OCI-LY7 (cell line): ENCODE measurements around the gene AGAP2. TPM values are rescaled to one million over a fixed set of nuclear protein-coding genes. Genes with fewer than 3 reads are reported as not detected.

Experiments
- BruUV-seq: library from RNA; stranded (reverse); fragments of 400-500 nt; replicated peaks from 2 replicates; lab custom pipeline; 2021; lab: Mats Ljungman, UMichigan
- CTCF ChIA-PET: fragments of 300-600 bp; sonication (Branson Sonifier 250); formaldehyde crosslinking; loops from one replicate; lab custom pipeline; 2022; ENCODE audit warnings: antibody characterized with exemption; ENCODE audit not compliant: unreplicated experiment; lab: Charles Lee
- POLR2A ChIA-PET: fragments of 300-600 bp; sonication (Branson Sonifier 250); formaldehyde crosslinking; loops from one replicate; lab custom pipeline; 2022; ENCODE audit warnings: antibody characterized with exemption; lab: Charles Lee
- DNase-seq: peaks from one replicate; pipeline ENCODE4 v3.0.0-alpha.2; 2015; ENCODE audit warnings: low spot score
- H2AFZ ChIP-seq: fragments of 200-600 bp; sonication (generic), shearing (Covaris generic); 2 replicates; pipeline ENCODE4 v1.6.1; 2014; ENCODE audit warnings: mild to moderate bottlenecking, antibody characterized with exemption, low read length, moderate library complexity
- H3K27ac ChIP-seq: fragments of 200-600 bp; sonication (generic); 2 replicates; pipeline ENCODE4 v1.5.1; 2014; ENCODE audit warnings: mixed run types, low read depth, mild to moderate bottlenecking, moderate library complexity, low read length, inconsistent platforms; ENCODE audit not compliant: poor library complexity, severe bottlenecking
- H3K36me3 ChIP-seq: fragments of 200-600 bp; sonication (generic); 2 replicates; pipeline ENCODE4 v1.6.1; 2014; ENCODE audit warnings: mild to moderate bottlenecking, antibody characterized with exemption, low read length, moderate library complexity, mixed read lengths; ENCODE audit not compliant: insufficient read depth
- H3K4me1 ChIP-seq: fragments of 200-600 bp; sonication (generic); 2 replicates; pipeline ENCODE4 v1.5.1; 2014; ENCODE audit warnings: mild to moderate bottlenecking, low read length; ENCODE audit not compliant: insufficient read depth, poor library complexity, severe bottlenecking
- H3K4me2 ChIP-seq: fragments of 200-600 bp; sonication (generic); 2 replicates; pipeline ENCODE4 v1.6.1; 2014; ENCODE audit warnings: mild to moderate bottlenecking, low read length
- H3K4me3 ChIP-seq: fragments of 200-600 bp; sonication (generic); 2 replicates; pipeline ENCODE4 v1.5.1; 2014; ENCODE audit warnings: mild to moderate bottlenecking, low read depth, low read length; ENCODE audit not compliant: poor library complexity, severe bottlenecking
- H3K79me2 ChIP-seq: fragments of 200-600 bp; sonication (generic); 2 replicates; pipeline ENCODE4 v1.6.1; 2016; ENCODE audit warnings: low read depth, mild to moderate bottlenecking, low read length, moderate library complexity, mixed read lengths; ENCODE audit not compliant: insufficient read depth
- H3K9me2 ChIP-seq: fragments of 200-600 bp; sonication (generic); 2 replicates; pipeline ENCODE4 v1.6.1; 2016; ENCODE audit warnings: mild to moderate bottlenecking, low read length, mixed read lengths; ENCODE audit not compliant: insufficient read depth
- H3K9me3 ChIP-seq: fragments of 200-600 bp; sonication (generic); 2 replicates; pipeline ENCODE4 v1.6.1; 2014; ENCODE audit warnings: mild to moderate bottlenecking, mixed run types, low read length, mixed read lengths
- H4K20me1 ChIP-seq: fragments of 200-600 bp; sonication (generic); 2 replicates; pipeline ENCODE4 v1.6.1; 2014; ENCODE audit warnings: mild to moderate bottlenecking, antibody characterized with exemption, low read length, moderate library complexity, mixed read lengths; ENCODE audit not compliant: insufficient read depth
- EZH2phosphoT487 ChIP-seq: fragments of 200-600 bp; sonication (generic); IDR thresholded peaks from 2 replicates; pipeline ENCODE4 v1.6.1; 2018; ENCODE audit warnings: low read depth, borderline replicate concordance, mild to moderate bottlenecking, mixed run types, antibody characterized with exemption, low read length, moderate library complexity, mixed read lengths
- intact Hi-C: fragments of 100-400 bp; cut with micrococcal nuclease; formaldehyde crosslinking; loops from one replicate; pipeline ENCODE4 v1.10.0; 2022; ENCODE audit not compliant: unreplicated experiment
- total RNA-seq, 2 experiments: library from RNA; depleted of rRNA in 1 of 2; stranded (reverse); fragments of >200 nt in 1 of 2; shearing (Covaris generic) in 1 of 2; gene quantifications; 2 replicates each; pipeline ENCODE4 v1.2.3, GENCODE V29; 2014 to 2022
- TF ChIP-seq, protein P1 (sequence below): fragments of 200-600 bp; sonication (generic); conservative IDR thresholded peaks from 2 replicates; pipeline ENCODE4 v1.5.1; 2014; ENCODE audit warnings: mild to moderate bottlenecking, antibody characterized with exemption, low read length, moderate library complexity, mixed read lengths

The AGAP2 gene
- total RNA-seq, 2 experiments from 2014 or later = 14.8 to 26.5 TPM

DNA sequence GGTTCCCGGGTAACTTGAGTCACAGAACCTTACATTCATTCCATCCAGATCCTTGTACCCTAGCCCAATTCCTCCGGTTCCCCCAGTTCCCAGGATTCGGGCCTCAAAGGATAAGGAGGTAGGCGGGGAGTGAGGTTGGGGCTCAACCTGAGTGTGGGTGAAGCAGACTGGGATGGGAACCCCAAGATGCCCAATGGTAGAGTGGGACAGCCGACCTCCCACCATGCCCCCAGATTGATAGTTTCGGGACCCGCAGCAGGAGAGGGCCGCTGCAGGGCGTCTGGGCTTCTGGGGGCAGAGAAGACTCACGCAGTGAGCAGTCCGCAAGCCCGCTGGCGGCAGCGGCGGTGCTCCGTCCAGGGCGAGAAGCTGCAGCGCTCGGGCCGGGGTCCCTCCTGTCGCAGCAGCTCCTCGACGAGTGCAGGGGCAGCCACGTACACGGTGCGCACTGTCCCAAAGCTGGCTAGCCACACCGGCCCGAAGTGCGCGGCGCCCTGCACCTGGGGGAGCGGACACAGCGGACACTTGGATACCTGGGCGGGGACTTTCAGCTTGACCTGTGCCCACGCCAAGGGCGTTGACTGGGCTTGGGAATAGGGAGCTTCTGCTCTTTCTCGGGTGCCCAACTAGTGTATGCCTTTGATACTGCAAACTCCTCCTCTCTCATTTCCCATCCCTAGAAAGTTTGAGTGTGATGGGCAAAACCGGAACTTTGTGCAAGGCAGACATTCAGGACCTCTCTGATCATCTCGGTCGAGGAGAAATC is 27.3 kb upstream of the AGAP2 start:
- intact Hi-C loops = no loop called here
- Histone ChIP-seq H2AFZ (no peak overlapping the region), H3K4me3 (no peak overlapping the region), H3K9me3 (no peaks in the 10 kb centered on the region), H4K20me1 (no peaks in the 10 kb centered on the region), H3K36me3 (peaks cover 46% of the 10 kb centered on the region), H3K79me2 (peaks cover 4% of the 10 kb centered on the region; the same call in 1 of the 2 replicates), H3K4me2 (no peak overlapping the region), H3K9me2 (no peaks in the 10 kb centered on the region), H3K4me1 (peaks cover 12% of the 10 kb centered on the region), H3K27ac (no peak overlapping the region)
- ChIA-PET POLR2A (interaction anchor here (0.7 to 1.0 kb wide), 2 partner anchors 16 to 537 kb away, joined by 3 to 4 read pairs; partner anchors contain the start of gene SHMT2), CTCF (interaction anchor here (1.4 kb wide), 1 partner anchor 10 kb away, joined by 3 read pairs; no protein-coding TSS in a partner anchor)
- no peak for DNase-seq
- BruUV-seq = no TSS peak
- TF ChIP-seq, protein P1, sequence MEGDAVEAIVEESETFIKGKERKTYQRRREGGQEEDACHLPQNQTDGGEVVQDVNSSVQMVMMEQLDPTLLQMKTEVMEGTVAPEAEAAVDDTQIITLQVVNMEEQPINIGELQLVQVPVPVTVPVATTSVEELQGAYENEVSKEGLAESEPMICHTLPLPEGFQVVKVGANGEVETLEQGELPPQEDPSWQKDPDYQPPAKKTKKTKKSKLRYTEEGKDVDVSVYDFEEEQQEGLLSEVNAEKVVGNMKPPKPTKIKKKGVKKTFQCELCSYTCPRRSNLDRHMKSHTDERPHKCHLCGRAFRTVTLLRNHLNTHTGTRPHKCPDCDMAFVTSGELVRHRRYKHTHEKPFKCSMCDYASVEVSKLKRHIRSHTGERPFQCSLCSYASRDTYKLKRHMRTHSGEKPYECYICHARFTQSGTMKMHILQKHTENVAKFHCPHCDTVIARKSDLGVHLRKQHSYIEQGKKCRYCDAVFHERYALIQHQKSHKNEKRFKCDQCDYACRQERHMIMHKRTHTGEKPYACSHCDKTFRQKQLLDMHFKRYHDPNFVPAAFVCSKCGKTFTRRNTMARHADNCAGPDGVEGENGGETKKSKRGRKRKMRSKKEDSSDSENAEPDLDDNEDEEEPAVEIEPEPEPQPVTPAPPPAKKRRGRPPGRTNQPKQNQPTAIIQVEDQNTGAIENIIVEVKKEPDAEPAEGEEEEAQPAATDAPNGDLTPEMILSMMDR = no peak
- no peak for TF ChIP-seq EZH2phosphoT487

DNA sequence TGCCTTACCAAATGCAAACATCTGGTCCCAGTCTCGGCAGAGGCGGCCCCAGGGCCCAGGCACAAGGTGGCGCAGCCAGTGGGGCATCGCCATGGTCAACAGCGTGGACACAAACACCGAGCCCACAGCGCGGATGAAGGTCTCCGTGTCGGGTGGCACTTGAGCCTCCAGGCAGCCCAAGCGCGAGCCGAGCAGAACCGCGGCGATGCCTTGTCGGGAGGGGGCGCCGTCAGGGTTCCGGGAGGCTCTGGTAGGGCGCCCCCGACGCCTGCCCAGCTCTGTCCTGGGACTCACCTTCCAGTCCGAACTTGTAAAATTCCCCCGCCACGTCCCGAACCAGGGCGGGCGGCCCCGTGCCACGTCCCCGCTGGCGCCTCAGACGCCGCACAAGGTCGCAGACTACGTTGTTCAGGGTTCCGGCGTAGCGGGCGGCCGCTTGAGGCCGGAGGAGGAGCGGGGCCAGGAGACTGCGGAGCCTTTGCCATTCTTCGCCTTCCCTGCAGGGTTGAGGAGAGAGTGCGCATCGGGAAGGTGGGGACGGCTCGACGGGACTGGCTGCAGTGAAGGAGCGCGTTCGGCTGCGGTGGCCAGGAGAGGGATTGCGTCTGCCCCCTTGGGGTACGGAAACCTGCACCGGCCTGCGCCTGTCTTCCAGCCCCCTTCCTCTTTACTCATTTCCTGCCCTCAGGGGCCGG is 26.6 kb upstream of the AGAP2 start:
- no TSS peak for BruUV-seq
- intact Hi-C loops = no loop called here
- peak overlapping the region; percentile 30; the same call in 1 of the 2 replicates for H3K4me2 ChIP-seq

More for the DNA sequence above, 26.6 kb upstream of the AGAP2 start:
- peaks cover 46% of the 10 kb centered on the region for H3K36me3 ChIP-seq
- 0 out of 2 replicates have a peak, but pooled peaks cover 3% of the 10 kb centered on the region for H4K20me1 ChIP-seq
- no peak overlapping the region for H2AFZ ChIP-seq
- TF ChIP-seq, protein P1 = peak; percentile 68
- no peak for TF ChIP-seq EZH2phosphoT487
- ChIA-PET CTCF (interaction anchor here (1.4 kb wide), 1 partner anchor 9 kb away, joined by 3 read pairs; no protein-coding TSS in a partner anchor), POLR2A (no interaction called here)
- DNase-seq = no peak
- H3K9me3 ChIP-seq = no peaks in the 10 kb centered on the region
- no peaks in the 10 kb centered on the region for H3K9me2 ChIP-seq
- H3K27ac ChIP-seq = no peak overlapping the region
- no peak overlapping the region for H3K4me3 ChIP-seq
- H3K4me1 ChIP-seq = peaks cover 7% of the 10 kb centered on the region
- 0 out of 2 replicates have a peak, but pooled peaks cover 5% of the 10 kb centered on the region for H3K79me2 ChIP-seq
